Endothelial cell of umbilical vein (primary cell): ENCODE data around the gene VWA8.

Source experiments
- CTCF ChIP-seq, 2 donors: IDR thresholded peaks; 1 replicate in 1 of 2; 2 replicates in 1 of 2; pipeline ENCODE4 v1.5.1; 2011; ENCODE audit warnings: low read length in 2 of 2, mild to moderate bottlenecking in 2 of 2, moderate library complexity in 2 of 2, control low read depth in 1 of 2, inconsistent platforms in 1 of 2, low read depth in 1 of 2; ENCODE audit not compliant: insufficient read depth in 1 of 2; ENCODE audit errors: extremely low read depth in 1 of 2
- GATA2 ChIP-seq: IDR thresholded peaks from 2 replicates; pipeline ENCODE4 v1.7.0; 2011; ENCODE audit warnings: low read depth, mild to moderate bottlenecking, moderate library complexity, mixed read lengths, low read length; ENCODE audit not compliant: insufficient read length, insufficient read depth
- POLR2A ChIP-seq: IDR thresholded peaks from 2 replicates; pipeline ENCODE4 v1.6.1; 2012; ENCODE audit warnings: low read depth, mild to moderate bottlenecking, control low read depth, low read length
- POLR2AphosphoS5 ChIP-seq: IDR thresholded peaks from 2 replicates; pipeline ENCODE4 v1.6.1; 2012; ENCODE audit warnings: low read depth, mild to moderate bottlenecking, control low read depth, low read length, moderate library complexity; ENCODE audit not compliant: insufficient read depth
- TF ChIP-seq, protein P1 (sequence below): IDR thresholded peaks from 2 replicates; pipeline ENCODE4 v1.6.1; 2011; ENCODE audit not compliant: insufficient read depth, insufficient read length

GRCh38 chr13:41668130-41668757 lies 292.7 kb downstream of the VWA8 start:
- TF ChIP-seq POLR2AphosphoS5: no peak
- TF ChIP-seq CTCF (IDR thresholded peaks at IDR 0.05; ENCODE audit: extremely low read depth in 1 of 2, insufficient read depth in 1 of 2, low read depth in 1 of 2, low read length in 2 of 2): peak; percentile 54 to 67
- no peak for TF ChIP-seq POLR2A
- TF ChIP-seq, protein P1, sequence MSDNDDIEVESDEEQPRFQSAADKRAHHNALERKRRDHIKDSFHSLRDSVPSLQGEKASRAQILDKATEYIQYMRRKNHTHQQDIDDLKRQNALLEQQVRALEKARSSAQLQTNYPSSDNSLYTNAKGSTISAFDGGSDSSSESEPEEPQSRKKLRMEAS: no peak
- no peak for TF ChIP-seq GATA2
